Measurements from ENCODE around the gene ANKRA2.

- TF ChIP-seq POLR2A (IDR thresholded peaks at IDR 0.05) (no peak), CTCF (IDR thresholded peaks at IDR 0.05 in 4 of 5, conservative IDR thresholded peaks at IDR 0.05 in 1 of 5) (no peak)
These were observed 23.4 kb downstream of the ANKRA2 start for GRCh38 chr5:73542020-73542419.
